Vagina (tissue), 2 donors: Measurements from ENCODE around the gene JAK2.
"Not testable (repeated sequence)": the region's sequence is repeated elsewhere in the genome, so short reads cannot be mapped to it uniquely, and the experiment has no call there.

Experiments used
- CTCF ChIP-seq, 3 experiments: fragments of 450-650 bp in 2 of 3; fragments of 200-600 bp in 1 of 3; sonication (generic) in 1 of 3; IDR thresholded peaks; one replicate each; pipeline ENCODE4 v1.5.1; 2017 to 2019; ENCODE audit warnings: antibody characterized with exemption in 3 of 3, mild to moderate bottlenecking in 2 of 3, moderate library complexity in 2 of 3
- POLR2A ChIP-seq, 2 donors: fragments of 450-650 bp; IDR thresholded peaks; one replicate each; pipeline ENCODE4 v1.6.1; 2017; ENCODE audit warnings: antibody characterized with exemption in 2 of 2, mild to moderate bottlenecking in 2 of 2, moderate library complexity in 2 of 2
- POLR2AphosphoS5 ChIP-seq, 2 donors: sonication (generic); formaldehyde crosslinking; IDR thresholded peaks; one replicate each; pipeline ENCODE4 v1.9.0; 2017; ENCODE audit warnings: antibody characterized with exemption in 2 of 2, mild to moderate bottlenecking in 2 of 2, low read depth in 1 of 2; ENCODE audit not compliant: insufficient read depth in 1 of 2

GRCh38 chr9:4944431-4945211 lies 40.5 kb upstream of the JAK2 start:
- TF ChIP-seq POLR2A (IDR thresholded peaks at IDR 0.05); POLR2AphosphoS5 (IDR thresholded peaks at IDR 0.05; ENCODE audit: insufficient read depth in 1 of 2, low read depth in 1 of 2); CTCF (IDR thresholded peaks at IDR 0.05): not testable (repeated sequence)
